ENCODE results near the gene JOSD2. TPM values are rescaled to one million over a fixed set of nuclear protein-coding genes. Genes with fewer than 3 reads are reported as not detected.
"Not testable (repeated sequence)": the region's sequence is repeated elsewhere in the genome, so short reads cannot be mapped to it uniquely, and the experiment has no call there.

Gene JOSD2
- total RNA-seq, 1 donor from 2014 or later = 28.6 TPM

DNA sequence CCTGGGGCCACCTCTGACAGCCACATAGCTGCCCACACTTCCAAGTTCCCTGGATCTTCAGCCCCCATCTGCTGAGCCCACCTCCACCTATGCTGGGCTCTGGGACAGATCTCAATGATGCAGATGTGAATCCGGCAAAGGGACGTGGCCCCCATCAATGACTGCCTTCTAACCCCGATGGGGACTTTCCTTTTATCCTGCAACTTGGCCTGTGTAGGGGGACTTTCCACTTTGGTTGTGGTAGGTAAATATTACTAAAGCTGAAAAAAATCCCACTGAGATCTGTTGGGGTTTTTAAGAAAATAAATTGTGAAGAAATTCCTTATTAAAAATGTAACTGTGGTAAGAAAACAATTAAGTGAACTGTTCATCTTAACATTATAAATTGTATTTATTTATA is 23.5 kb upstream of the JOSD2 start:
- Histone ChIP-seq H3K9me3 (replicated peaks) (peaks cover 22% of the 10 kb centered on the region), H3K4me3 (no peak overlapping the region), H3K27ac (replicated peaks) (no peak overlapping the region), H3K36me3 (no peaks in the 10 kb centered on the region), H3K27me3 (ENCODE audit: low read depth) (peaks cover 25% of the 10 kb centered on the region), H3K4me1 (peaks cover 3% of the 10 kb centered on the region)
- DNase-seq = no peak
- TF ChIP-seq, protein P1, sequence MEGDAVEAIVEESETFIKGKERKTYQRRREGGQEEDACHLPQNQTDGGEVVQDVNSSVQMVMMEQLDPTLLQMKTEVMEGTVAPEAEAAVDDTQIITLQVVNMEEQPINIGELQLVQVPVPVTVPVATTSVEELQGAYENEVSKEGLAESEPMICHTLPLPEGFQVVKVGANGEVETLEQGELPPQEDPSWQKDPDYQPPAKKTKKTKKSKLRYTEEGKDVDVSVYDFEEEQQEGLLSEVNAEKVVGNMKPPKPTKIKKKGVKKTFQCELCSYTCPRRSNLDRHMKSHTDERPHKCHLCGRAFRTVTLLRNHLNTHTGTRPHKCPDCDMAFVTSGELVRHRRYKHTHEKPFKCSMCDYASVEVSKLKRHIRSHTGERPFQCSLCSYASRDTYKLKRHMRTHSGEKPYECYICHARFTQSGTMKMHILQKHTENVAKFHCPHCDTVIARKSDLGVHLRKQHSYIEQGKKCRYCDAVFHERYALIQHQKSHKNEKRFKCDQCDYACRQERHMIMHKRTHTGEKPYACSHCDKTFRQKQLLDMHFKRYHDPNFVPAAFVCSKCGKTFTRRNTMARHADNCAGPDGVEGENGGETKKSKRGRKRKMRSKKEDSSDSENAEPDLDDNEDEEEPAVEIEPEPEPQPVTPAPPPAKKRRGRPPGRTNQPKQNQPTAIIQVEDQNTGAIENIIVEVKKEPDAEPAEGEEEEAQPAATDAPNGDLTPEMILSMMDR (IDR thresholded peaks at IDR 0.05; ENCODE audit: borderline replicate concordance) = no peak
- intact Hi-C loops (cut with micrococcal nuclease) = no loop called here

DNA sequence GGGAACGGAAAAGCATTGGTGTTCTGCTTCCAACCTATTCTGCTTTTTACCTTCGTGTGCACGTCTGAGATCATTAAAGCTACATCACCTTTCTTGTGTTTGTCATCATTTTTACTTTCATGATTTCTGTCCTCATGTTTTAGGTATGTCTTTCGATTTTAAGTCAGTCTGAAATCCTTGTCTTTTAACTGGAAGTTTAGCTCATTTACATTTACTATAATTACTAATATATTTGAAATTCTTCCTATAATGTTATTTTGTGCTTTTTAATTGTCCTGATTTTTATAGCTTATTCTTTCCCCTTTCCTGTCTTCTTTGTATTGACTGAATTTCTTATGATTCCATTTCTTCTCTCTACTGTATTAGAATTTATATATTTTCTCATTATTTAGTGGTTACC is 22.0 kb upstream of the JOSD2 start:
- Histone ChIP-seq H3K4me1 (peaks cover 3% of the 10 kb centered on the region), H3K9me3 (replicated peaks) (peaks cover 22% of the 10 kb centered on the region), H3K36me3 (no peaks in the 10 kb centered on the region), H3K27ac (replicated peaks) (no peak overlapping the region), H3K4me3 (no peak overlapping the region), H3K27me3 (ENCODE audit: low read depth) (peaks cover 38% of the 10 kb centered on the region)
- no peak for DNase-seq
- intact Hi-C loops (cut with micrococcal nuclease) = no loop called here
- TF ChIP-seq, protein P1 (IDR thresholded peaks at IDR 0.05; ENCODE audit: borderline replicate concordance) = no peak

DNA sequence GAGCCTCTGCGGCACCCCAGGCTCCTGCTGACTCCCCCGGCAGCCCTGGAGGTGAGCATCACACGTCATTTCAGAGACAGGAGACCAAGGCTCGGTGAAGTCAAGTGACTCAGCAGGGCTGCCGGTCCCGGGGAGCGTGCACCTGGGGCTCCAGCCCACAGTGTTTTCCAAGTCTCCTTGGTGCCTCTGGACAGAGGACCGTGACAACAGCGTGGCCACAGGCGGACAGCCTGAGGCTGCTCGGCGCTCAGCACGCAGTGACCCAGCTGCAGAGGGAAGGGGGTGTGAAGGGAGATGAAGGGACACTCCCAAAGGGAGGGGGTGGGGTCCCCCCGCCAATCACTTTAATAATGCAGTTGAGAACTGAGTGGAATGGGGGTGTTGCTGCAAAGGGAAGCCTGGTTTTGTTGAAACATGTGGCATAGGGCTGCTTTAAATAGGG is 20.2 kb upstream of the JOSD2 start:
- no peak for DNase-seq
- H3K4me3 ChIP-seq = no peak overlapping the region
- intact Hi-C loops (cut with micrococcal nuclease) = no loop called here
- no peak overlapping the region for H3K27ac ChIP-seq (replicated peaks)
- peaks cover 33% of the 10 kb centered on the region for H3K27me3 ChIP-seq (ENCODE audit: low read depth)
- TF ChIP-seq, protein P1 (IDR thresholded peaks at IDR 0.05; ENCODE audit: borderline replicate concordance) = no peak
- no peaks in the 10 kb centered on the region for H3K36me3 ChIP-seq
- no peaks in the 10 kb centered on the region for H3K4me1 ChIP-seq
- H3K9me3 ChIP-seq (replicated peaks) = peaks cover 22% of the 10 kb centered on the region

DNA sequence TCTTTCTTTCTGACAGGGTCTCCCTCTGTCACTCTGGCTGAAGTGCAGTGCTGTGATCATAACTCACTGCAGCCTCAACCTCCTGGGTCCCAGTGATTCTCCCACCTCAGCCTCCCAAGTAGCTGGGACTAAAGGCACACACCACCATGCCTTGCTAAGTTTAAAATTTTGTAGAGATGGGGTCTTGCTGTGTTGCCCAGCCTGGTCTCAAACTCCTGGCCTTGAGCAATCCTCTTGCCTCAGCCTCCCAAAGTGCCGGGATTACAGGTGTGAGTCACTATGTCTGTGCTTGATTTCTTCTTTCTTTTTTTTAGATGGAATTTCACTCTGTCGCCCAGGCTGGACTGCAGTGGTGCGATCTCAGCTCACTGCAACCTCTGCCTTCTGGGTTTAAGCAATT is 17.1 kb upstream of the JOSD2 start:
- H3K4me1 ChIP-seq; H3K27ac ChIP-seq (replicated peaks); intact Hi-C loops (cut with micrococcal nuclease); H3K4me3 ChIP-seq; DNase-seq; H3K36me3 ChIP-seq: not testable (repeated sequence)
- H3K27me3 ChIP-seq (ENCODE audit: low read depth) = peaks cover 33% of the 10 kb centered on the region
- peaks cover 12% of the 10 kb centered on the region for H3K9me3 ChIP-seq (replicated peaks)

DNA sequence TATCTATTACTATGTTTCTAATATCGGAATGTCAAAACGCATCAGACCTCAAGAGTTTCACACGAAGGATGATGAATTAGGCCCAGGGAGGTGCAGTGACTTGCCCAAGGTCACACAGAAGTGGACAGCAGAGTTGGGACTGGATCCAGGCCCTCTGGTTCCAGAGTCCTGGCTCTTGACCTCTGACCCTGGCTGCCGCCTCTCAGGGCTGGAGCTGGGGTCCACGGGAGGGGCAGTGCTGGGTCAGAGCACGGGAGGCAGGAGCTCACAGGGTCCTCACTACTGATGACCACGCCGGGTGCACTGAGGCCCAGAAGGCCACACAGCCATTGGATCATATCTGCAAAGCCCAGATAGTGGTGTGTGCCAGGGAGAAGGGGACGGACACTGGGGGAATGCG is 11.9 kb upstream of the JOSD2 start:
- intact Hi-C loops (cut with micrococcal nuclease) = no loop called here
- no peak overlapping the region for H3K4me3 ChIP-seq
- H3K27ac ChIP-seq (replicated peaks) = no peak overlapping the region
- no peaks in the 10 kb centered on the region for H3K9me3 ChIP-seq (replicated peaks)
- DNase-seq = no peak
- no peaks in the 10 kb centered on the region for H3K36me3 ChIP-seq
- H3K4me1 ChIP-seq = no peaks in the 10 kb centered on the region
- no peaks in the 10 kb centered on the region for H3K27me3 ChIP-seq (ENCODE audit: low read depth)
- TF ChIP-seq, protein P1 (IDR thresholded peaks at IDR 0.05; ENCODE audit: borderline replicate concordance) = no peak

DNA sequence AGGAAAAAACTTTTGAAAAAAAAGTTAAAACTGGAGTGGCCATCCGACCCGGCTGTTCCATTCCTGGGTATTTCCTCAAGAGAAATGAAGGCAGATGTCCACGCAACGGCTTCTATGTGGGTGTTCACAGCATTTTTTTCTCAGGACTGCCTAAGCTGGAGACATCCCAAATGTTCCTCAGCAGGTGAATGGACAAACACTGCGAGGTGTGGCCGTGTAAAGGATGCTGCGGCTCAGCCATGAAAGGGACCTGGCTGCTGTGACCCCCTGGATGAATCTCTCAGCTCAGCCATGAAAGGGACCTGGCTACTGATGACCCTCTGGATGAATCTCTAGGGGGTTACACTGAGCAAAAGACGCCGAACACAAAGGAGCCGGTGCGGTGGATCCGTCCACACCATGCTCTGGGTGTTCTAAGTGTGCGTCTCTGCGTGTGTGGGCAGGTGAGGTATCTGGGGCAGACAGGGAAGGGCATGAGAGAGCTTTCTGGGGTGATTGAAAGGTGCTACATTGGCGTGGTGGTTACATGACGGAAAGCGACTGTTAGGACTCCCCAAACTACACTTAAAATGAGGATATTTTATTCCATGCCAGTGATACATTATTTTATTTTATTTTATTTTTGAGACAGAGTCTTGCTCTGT is 10.0 kb upstream of the JOSD2 start:
- Histone ChIP-seq H3K9me3 (replicated peaks) (no peaks in the 10 kb centered on the region), H3K27me3 (ENCODE audit: low read depth) (no peaks in the 10 kb centered on the region), H3K27ac (replicated peaks) (no peak overlapping the region), H3K4me3 (no peak overlapping the region), H3K36me3 (no peaks in the 10 kb centered on the region), H3K4me1 (no peaks in the 10 kb centered on the region)
- intact Hi-C loops (cut with micrococcal nuclease) = no loop called here
- no peak for DNase-seq
- TF ChIP-seq, protein P1 (IDR thresholded peaks at IDR 0.05; ENCODE audit: borderline replicate concordance) = no peak
